Stimulated activated CD4-positive, alpha-beta T cell treated with anti-CD3 and anti-CD28 coated beads, Interleukin-1b, Interleukin-23, amount 100 ng/mL, for 24 hours (primary cell): ENCODE results near the gene HTR3C.
"Not testable (repeated sequence)": the region's sequence is repeated elsewhere in the genome, so short reads cannot be mapped to it uniquely, and the experiment has no call there.

Experiments used
- DNase-seq, 4 experiments: peaks; one replicate each; pipeline ENCODE4 v3.0.0-alpha.2; 2020; ENCODE audit warnings: low read depth in 4 of 4, low spot score in 1 of 4

The HTR3C gene

GRCh38 chr3:184052767-184053166, at the start of gene HTR3C:
Gene HTR3C, plus strand, starts transcription at chr3:184053047. Its CDS starts 34 bp downstream, at chr3:184053081.
- DNase-seq: no peak

- no peak for DNase-seq
These were observed 49.5 kb upstream of the HTR3C start for GRCh38 chr3:184003187-184003967.

GRCh38 chr3:184004476-184004875, 48.4 kb upstream of the HTR3C start:
- DNase-seq: no peak

GRCh38 chr3:184005941-184006507, 46.8 kb upstream of the HTR3C start:
- DNase-seq: no peak

GRCh38 chr3:184007143-184007813, 45.6 kb upstream of the HTR3C start:
- not testable (repeated sequence) for DNase-seq

- DNase-seq: no peak
These were observed 44.7 kb upstream of the HTR3C start for GRCh38 chr3:184008161-184008560.

GRCh38 chr3:184011230-184011876, 41.5 kb upstream of the HTR3C start:
- no peak for DNase-seq

GRCh38 chr3:184011937-184012889, 40.6 kb upstream of the HTR3C start:
- DNase-seq: no peak

- no peak for DNase-seq
These were observed 37.3 kb upstream of the HTR3C start for GRCh38 chr3:184015381-184016019.

GRCh38 chr3:184016169-184016570, 36.7 kb upstream of the HTR3C start:
- DNase-seq: no peak

- DNase-seq: peak; percentile 15 to 36 (median 18)
These were observed 35.8 kb upstream of the HTR3C start for GRCh38 chr3:184016811-184017671.

GRCh38 chr3:184017672-184018423, 35.0 kb upstream of the HTR3C start, which contains the start of gene ABCC5:
Gene ABCC5, minus strand, starts transcription at chr3:184017884. Its CDS starts 3,492 bp downstream, at chr3:184014392.
- DNase-seq: peak; percentile 57 to 80 (median 68)

GRCh38 chr3:184018424-184018973, 34.3 kb upstream of the HTR3C start:
- no peak for DNase-seq

- no peak for DNase-seq
These were observed 30.5 kb upstream of the HTR3C start for GRCh38 chr3:184022323-184022722.

- not testable (repeated sequence) for DNase-seq
These were observed 27.6 kb upstream of the HTR3C start for GRCh38 chr3:184025256-184025655.

- not testable (repeated sequence) for DNase-seq
These were observed 24.5 kb upstream of the HTR3C start for GRCh38 chr3:184028275-184028890.

GRCh38 chr3:184029443-184029842, 23.4 kb upstream of the HTR3C start:
- DNase-seq: no peak
